Measurements from ENCODE around the gene ZNF516. TPM values are rescaled to one million over a fixed set of nuclear protein-coding genes. Genes with fewer than 3 reads are reported as not detected.
A peak's percentile ranks its signal among the peaks of the same experiment; 100 is the strongest.

Gene ZNF516
- total RNA-seq, 1 donor from 2014 or later = 75.6 TPM

DNA sequence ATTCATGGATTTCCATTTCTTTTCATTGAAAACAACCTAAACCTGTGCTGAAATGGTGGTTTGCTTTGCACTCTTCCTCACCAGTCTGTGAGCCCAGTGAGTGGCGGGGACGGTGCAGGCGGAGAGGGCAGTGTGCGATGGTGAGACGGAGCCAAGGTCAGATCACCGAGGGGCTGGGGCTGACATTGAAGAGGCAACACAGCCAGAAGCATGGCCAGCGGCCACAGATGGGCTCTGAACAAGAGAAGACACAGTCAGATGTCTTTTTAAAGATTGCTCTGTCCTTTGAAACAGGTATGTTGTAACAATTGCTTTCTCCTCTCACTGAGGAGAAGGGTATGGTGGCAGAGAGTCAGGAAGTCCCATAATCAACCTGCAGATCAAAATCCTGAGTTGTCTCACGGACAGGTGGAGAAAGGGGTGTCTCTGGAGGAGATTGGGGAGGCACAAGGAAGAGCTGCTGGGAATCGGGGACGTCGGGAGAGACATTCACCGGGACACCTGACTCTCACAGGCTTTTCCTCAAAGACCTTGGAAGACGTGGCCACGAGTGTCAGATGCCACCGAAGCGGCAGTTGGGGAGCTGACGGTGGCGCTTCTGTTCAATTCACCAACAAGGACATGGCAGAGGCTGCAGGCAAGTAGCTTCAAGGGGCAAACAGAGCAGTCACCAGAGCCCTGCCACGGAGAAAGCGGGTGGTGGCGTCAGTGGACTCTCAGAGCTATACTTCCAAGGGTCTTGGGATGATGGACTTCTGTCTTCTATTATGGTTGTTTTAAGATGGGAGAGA lies 12.1 kb upstream of the ZNF516 start:
- no peak for DNase-seq (ENCODE audit: low spot score)

DNA sequence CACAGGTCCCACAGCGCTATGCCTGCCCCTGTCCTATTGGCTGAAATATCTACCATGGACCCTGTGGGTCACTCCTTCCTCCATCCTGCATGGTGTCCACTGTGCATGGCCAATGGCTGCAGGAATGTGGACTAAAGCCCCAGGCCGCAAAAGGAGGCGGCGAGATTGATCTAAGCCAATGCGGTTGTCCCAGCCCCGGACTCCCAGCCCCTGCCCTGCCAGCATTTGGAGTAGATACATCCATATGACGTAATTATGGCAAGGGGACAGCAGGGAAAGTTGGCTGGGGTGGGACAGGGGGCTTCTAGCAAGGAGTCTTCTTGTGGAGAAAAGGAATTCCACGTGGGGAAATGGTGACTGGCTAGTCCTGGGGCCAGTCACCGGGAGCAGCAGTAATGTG lies 11.4 kb upstream of the ZNF516 start:
- no peak for DNase-seq (ENCODE audit: low spot score)

- DNase-seq (ENCODE audit: low spot score) = no peak
Measured at GRCh38 chr18:76505614-76506013, 10.6 kb upstream of the ZNF516 start.

GRCh38 chr18:76504749-76505148 lies 9.7 kb upstream of the ZNF516 start:
- DNase-seq (ENCODE audit: low spot score) = no peak

- no peak for DNase-seq (ENCODE audit: low spot score)
Measured at GRCh38 chr18:76503649-76504386, 8.8 kb upstream of the ZNF516 start.

DNA sequence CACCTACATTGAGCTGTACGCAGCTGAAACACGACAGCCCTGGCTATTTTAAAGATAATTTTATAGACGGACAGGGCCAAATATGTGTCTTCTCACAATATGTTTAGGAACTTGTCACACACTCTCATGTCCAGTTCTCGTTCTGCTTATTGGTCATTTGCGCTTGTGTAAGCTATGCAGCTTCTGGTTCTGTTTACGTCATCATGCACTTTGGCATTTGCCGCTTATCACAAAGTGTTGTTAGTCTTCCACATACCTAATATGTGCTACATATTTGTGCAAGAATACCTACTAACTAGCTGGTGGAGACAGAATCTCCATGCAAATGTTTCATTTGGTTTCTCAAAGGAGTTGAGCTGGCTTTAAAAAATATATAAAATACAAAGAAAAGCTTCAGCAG lies 7.5 kb upstream of the ZNF516 start:
- DNase-seq (ENCODE audit: low spot score) = no peak

GRCh38 chr18:76499637-76500340 lies 4.7 kb upstream of the ZNF516 start:
- no peak for DNase-seq (ENCODE audit: low spot score)

DNA sequence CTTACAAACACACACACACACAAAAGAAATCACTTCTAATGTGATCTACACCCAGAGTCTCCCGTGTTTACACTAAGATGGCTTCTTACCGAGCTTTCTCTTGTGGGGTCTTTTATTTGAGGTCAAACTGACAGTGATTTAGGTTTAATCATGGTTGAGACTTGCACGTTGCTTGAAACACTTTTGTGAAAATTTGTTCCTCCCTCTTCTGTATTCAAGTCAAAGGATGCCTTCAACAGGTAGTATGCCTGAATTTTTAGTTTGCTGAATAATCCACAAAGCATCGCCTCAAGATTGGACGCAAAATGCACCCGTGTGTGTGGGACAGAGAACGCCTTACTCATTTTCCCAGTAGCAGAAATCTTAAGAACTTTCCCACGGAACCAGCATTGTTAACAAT lies 4.0 kb upstream of the ZNF516 start:
- DNase-seq (ENCODE audit: low spot score) = no peak

DNA sequence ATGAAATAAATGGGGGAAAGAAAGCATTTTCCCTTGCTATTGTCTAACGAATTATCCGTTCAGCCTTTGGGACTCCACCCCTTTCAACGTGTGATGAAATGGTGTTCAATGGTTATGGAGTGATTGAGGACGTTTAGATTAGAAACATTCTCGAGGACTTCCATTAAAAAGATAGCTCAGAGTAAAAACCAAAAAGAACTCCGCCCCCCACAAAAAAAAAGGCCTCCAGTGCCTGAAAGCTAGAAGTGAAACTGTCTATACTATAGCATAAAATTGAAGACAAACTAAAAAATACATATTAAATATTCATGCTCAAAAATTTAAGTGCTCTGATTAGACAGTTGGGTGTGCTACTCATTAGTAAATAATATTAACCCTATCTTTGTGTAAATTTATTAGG lies 3.0 kb upstream of the ZNF516 start:
- no peak for DNase-seq (ENCODE audit: low spot score)

DNA sequence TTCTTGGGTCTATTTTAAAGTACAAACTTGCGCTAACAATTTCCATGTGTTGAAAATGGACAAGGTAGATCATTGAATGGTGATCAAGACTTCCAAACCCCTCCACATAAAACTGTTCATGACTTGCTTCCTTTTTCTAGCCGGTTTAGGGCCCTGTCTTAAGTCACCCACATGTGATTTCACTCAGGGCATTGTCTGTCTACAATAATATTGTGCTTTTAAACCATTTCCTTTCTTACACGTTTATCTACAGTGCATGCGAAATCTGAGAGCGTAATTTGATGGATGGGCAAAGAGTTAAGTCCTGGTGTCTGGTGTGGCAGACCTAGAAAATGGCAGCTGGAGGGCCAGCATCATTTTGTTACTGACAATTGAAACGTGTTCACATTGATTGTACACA lies 2.0 kb upstream of the ZNF516 start:
- DNase-seq (ENCODE audit: low spot score) = no peak

DNA sequence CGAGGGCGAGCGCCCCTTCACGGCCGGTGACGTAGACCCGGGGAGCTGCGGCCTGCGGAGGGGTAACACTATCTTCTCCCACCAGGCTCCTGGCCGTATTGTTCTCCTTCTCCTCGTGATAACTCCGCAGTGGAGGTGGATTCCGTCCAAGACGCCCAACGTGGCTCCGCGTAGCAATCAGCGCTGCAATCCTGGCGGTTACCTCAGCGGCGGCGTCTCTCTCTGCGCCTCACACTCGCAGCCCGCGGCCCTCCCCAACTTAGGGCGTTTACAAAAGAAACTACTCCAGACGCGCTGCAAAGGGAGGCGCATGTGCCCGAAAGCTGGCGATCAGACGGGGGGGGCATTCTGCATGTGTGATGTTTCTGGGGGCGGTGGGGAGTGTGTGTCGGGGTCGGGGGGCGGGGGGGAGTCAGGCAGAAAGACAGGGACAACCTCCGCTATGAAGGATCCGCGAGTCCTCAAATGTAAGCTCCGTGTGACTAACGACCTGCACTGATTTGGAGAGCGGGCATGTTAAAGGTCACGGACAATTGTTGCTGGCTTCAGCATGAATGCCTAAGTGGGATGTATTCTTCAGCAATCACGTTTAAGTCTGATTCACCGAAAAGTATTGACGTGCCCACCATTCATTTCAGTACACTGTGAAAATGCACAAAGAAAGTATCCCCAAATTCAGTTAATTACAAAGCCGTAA lies 1.3 kb upstream of the ZNF516 start:
- DNase-seq (ENCODE audit: low spot score) = peak; percentile 64

GRCh38 chr18:76495435-76496193 lies 572 bp upstream of the ZNF516 start:
- no peak for DNase-seq (ENCODE audit: low spot score)

- peak; percentile 59 for DNase-seq (ENCODE audit: low spot score)
Measured at GRCh38 chr18:76494231-76495005, 624 bp downstream of the ZNF516 start.

GRCh38 chr18:76493213-76494161 lies 1.6 kb downstream of the ZNF516 start:
- DNase-seq (ENCODE audit: low spot score) = no peak

GRCh38 chr18:76492669-76493212 lies 2.3 kb downstream of the ZNF516 start:
- DNase-seq (ENCODE audit: low spot score) = peak; percentile 100

DNA sequence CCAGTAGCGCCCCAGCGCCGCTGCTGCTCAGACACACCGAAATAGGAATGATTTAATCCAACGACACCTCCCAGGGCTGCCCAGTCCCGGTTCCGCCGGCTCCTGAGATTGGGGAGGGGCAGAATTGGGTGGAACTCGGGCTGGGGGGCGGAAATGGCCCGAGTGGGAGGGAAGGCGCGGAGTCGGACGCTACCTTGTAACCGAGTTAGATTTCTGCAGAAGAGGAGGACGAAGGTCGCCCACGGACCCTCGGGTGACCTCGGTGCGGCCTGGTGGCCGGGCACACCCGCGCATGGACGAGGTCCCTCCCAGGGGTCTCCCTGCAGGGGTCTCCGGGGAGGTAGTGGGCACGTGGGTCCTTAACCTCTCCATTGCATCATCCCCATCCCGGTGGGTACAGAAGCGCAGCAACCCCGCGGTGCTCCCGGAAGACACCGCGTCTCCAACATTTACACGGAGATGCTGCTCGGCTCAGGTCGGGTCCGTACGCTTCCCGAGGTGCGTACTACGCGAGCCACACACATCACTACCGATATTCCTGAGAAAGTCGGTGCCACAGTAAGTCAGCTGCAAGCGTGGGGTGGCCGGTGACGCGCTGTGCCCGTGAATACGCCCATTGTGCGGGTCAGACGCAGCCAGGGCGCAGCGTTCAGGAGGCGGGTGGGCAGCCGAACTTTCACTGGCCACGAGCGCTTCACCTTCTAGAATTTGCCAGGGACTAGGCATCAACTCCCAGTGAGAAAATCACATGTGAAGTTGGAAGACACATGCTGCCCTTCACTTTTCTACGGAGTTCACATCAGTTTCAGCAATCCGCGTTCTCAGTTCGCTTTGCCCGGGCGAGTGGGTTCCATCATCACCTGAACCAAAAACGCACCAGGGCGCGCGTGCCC lies 3.0 kb downstream of the ZNF516 start:
- peak; percentile 73 for DNase-seq (ENCODE audit: low spot score)

- DNase-seq (ENCODE audit: low spot score) = peak; percentile 81
Measured at GRCh38 chr18:76491473-76491775, 3.6 kb downstream of the ZNF516 start.

Measured in ureter (tissue), 1 donor.